GM23248 (cell line): ENCODE data around the gene PLIN3. TPM values are rescaled to one million over a fixed set of nuclear protein-coding genes. Genes with fewer than 3 reads are reported as not detected.

Experiments used
- DNase-seq: peaks from one replicate; pipeline ENCODE4 v3.0.0-alpha.2; 2015
- H2AFZ ChIP-seq: fragments of 200-600 bp; sonication (generic); 2 replicates; pipeline ENCODE4 v1.6.1; 2016; ENCODE audit warnings: antibody characterized with exemption
- H3F3A ChIP-seq: fragments of 200-600 bp; sonication (generic); 2 replicates; pipeline ENCODE4 v1.6.1; 2016; ENCODE audit warnings: mild to moderate bottlenecking, antibody characterized with exemption, mixed run types; ENCODE audit not compliant: insufficient read depth
- H3K27ac ChIP-seq: fragments of 200-600 bp; sonication (generic); 2 replicates; pipeline ENCODE4 v1.5.1; 2016; ENCODE audit warnings: mild to moderate bottlenecking
- H3K27me3 ChIP-seq: fragments of 200-600 bp; sonication (generic); replicated peaks from 2 replicates; pipeline ENCODE4 v1.6.1; 2016; ENCODE audit warnings: mild to moderate bottlenecking; ENCODE audit not compliant: insufficient read depth
- H3K36me3 ChIP-seq: fragments of 200-600 bp; sonication (generic); 2 replicates; pipeline ENCODE4 v1.6.1; 2016; ENCODE audit warnings: low read depth, mild to moderate bottlenecking
- H3K4me1 ChIP-seq: fragments of 200-600 bp; sonication (generic); 2 replicates; pipeline ENCODE4 v1.6.1; 2016; ENCODE audit warnings: mild to moderate bottlenecking; ENCODE audit not compliant: insufficient read depth
- H3K4me2 ChIP-seq: fragments of 200-600 bp; sonication (generic); one replicate; pipeline ENCODE4 v1.6.1; 2016; ENCODE audit warnings: mild to moderate bottlenecking; ENCODE audit not compliant: unreplicated experiment
- H3K4me3 ChIP-seq: fragments of 200-600 bp; sonication (generic); 2 replicates; pipeline ENCODE4 v1.5.1; 2016; ENCODE audit warnings: mild to moderate bottlenecking
- H3K79me2 ChIP-seq: fragments of 200-600 bp; sonication (generic); 2 replicates; pipeline ENCODE4 v1.6.1; 2016; ENCODE audit warnings: mild to moderate bottlenecking; ENCODE audit not compliant: insufficient read depth
- H3K9ac ChIP-seq: fragments of 200-600 bp; sonication (generic); 2 replicates; pipeline ENCODE4 v1.6.1; 2016; ENCODE audit warnings: mild to moderate bottlenecking
- H3K9me2 ChIP-seq: fragments of 200-600 bp; sonication (generic); 2 replicates; pipeline ENCODE4 v1.6.1; 2016; ENCODE audit warnings: mixed run types, mild to moderate bottlenecking, moderate library complexity; ENCODE audit not compliant: insufficient read depth
- H3K9me3 ChIP-seq: fragments of 200-600 bp; sonication (generic); one replicate; pipeline ENCODE4 v1.6.1; 2017; ENCODE audit warnings: low read depth
- H4K20me1 ChIP-seq: fragments of 200-600 bp; sonication (generic); 2 replicates; pipeline ENCODE4 v1.6.0; 2016; ENCODE audit not compliant: insufficient read depth
- EZH2 ChIP-seq: fragments of 200-600 bp; sonication (generic); IDR thresholded peaks from 2 replicates; pipeline ENCODE4 v1.6.1; 2018; ENCODE audit warnings: antibody characterized with exemption, mild to moderate bottlenecking; ENCODE audit not compliant: insufficient read depth, poor library complexity, severe bottlenecking
- EZH2phosphoT487 ChIP-seq: fragments of 200-600 bp; sonication (generic); IDR thresholded peaks from 2 replicates; pipeline ENCODE4 v1.6.1; 2018; ENCODE audit warnings: antibody characterized with exemption, moderate library complexity, mild to moderate bottlenecking, low read depth; ENCODE audit not compliant: insufficient read depth
- WGBS, 2 experiments: methylation state at CpG; one replicate each; pipeline ENCODE4 v1.1.6; 2015 to 2017; ENCODE audit warnings: low lambda C conversion rate in 2 of 2, low coverage in 1 of 2; ENCODE audit errors: missing lambda C conversion rate in 2 of 2; 5-methylcytosine and 5-hydroxymethylcytosine counted together
- in situ Hi-C: fragments of 300-500 bp; cut with MboI; formaldehyde crosslinking; loops from 2 replicates; pipeline ENCODE4 v1.15.0; 2020
- polyA plus RNA-seq: library from polyadenylated mRNA; unstranded; fragments of >200 nt; fragmentation: Nextera tagmentation; extraction: Ambion mirVana; gene quantifications from 2 replicates; pipeline ENCODE4 v1.2.1, GENCODE V29; 2016
- total RNA-seq: library from RNA; depleted of rRNA; stranded (reverse); fragments of >200 nt; shearing (Covaris generic); gene quantifications from 2 replicates; pipeline ENCODE4 v1.2.3, GENCODE V29; 2014

PLIN3 gene
- total and polyA plus RNA-seq, 2 experiments from 2014 or later: 372 to 398 TPM

- Histone ChIP-seq H2AFZ (peak overlapping the region; percentile 80), H3K9ac (peak overlapping the region; percentile 80), H3K79me2 (peaks cover 26% of the 10 kb centered on the region), H3K9me3 (no peaks in the 10 kb centered on the region), H3K4me2 (peak overlapping the region; percentile 90), H3K9me2 (no peaks in the 10 kb centered on the region), H3K4me1 (peaks cover 36% of the 10 kb centered on the region), H3K4me3 (peak overlapping the region; percentile 86), H3K27me3 (no peaks in the 10 kb centered on the region), H4K20me1 (no peaks in the 10 kb centered on the region), H3F3A (peaks cover 38% of the 10 kb centered on the region), H3K36me3 (no peaks in the 10 kb centered on the region), H3K27ac (peak overlapping the region; percentile 87)
- in situ Hi-C loops: no loop called here
- WGBS, 2 experiments: 0 to 1% methylated on average over 7 to 73 of the region's 85 CpGs
- DNase-seq: peak; percentile 97
- TF ChIP-seq EZH2phosphoT487 (no peak), EZH2 (no peak)
Measured at GRCh38 chr19:4909897-4910593, 42.6 kb upstream of the PLIN3 start.

DNA sequence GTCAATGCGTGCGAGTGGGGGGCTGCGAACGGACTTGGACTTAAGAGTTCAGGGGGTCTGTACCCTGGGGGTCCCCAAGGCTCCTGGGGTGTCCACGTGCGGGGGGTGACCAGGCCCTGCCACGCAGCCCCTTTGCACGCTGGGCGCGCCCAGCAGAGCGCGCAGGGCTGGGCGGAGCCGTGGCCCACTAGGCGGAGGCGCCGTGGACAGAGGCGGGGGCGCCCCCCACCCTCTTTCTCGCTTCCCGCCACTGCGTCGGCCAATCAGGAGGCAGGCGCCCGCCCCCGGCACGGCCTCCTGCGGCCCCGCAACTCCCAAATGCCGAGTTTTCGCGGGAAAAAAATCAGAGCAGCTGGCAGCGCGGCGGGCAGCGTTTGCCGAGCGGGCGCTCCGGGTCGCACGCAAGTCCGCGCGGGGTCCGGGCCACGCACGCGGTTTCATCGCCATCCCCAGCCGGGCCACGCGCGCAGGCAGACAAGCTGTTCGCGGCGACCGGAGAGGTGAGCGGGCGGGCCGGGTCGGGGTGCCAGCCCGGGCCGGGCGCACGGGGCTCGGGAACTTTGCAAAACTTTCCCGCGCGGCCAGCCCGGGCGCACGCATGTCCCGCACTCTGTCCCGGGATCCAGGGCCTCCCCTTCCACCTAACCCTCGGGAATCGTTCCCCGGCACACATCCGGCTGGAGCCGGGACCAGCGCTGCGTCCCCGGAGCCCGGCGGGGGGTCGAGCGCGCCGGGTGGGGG, 41.9 kb upstream of the PLIN3 start, which contains the start of gene UHRF1:
Gene UHRF1 (plus strand): TSS at position 346 of the 741 bp plus-strand sequence. CDS start 1,385 bp downstream, outside the sequence.
- peak; percentile 46 for DNase-seq
- H3K36me3 ChIP-seq: no peaks in the 10 kb centered on the region
- H3K9me2 ChIP-seq: no peaks in the 10 kb centered on the region
- H3K4me1 ChIP-seq: peaks cover 29% of the 10 kb centered on the region
- H3K79me2 ChIP-seq: peaks cover 19% of the 10 kb centered on the region
- no peaks in the 10 kb centered on the region for H3K27me3 ChIP-seq
- WGBS, 2 experiments: 2 to 4% methylated on average over 63 to 80 of the region's 89 CpGs
- peak within 1 kb of the TSS; percentile 80 for H2AFZ ChIP-seq
- H3K9ac ChIP-seq: peak within 1 kb of the TSS; percentile 80
- H3K4me2 ChIP-seq: peak within 1 kb of the TSS; percentile 90
- no peak for TF ChIP-seq EZH2
- no peak for TF ChIP-seq EZH2phosphoT487
- in situ Hi-C loops: no loop called here
- H3K9me3 ChIP-seq: no peaks in the 10 kb centered on the region
- H4K20me1 ChIP-seq: no peaks in the 10 kb centered on the region
- peaks cover 33% of the 10 kb centered on the region for H3F3A ChIP-seq
- peak within 1 kb of the TSS; percentile 87 for H3K27ac ChIP-seq
- peak within 1 kb of the TSS; percentile 86 for H3K4me3 ChIP-seq

- Histone ChIP-seq H2AFZ (peak overlapping the region; percentile 80; the same call in 1 of the 2 replicates), H3K9ac (peak overlapping the region; percentile 80; the same call in 1 of the 2 replicates), H3K4me3 (no peak overlapping the region), H3K4me1 (peaks cover 23% of the 10 kb centered on the region), H3K36me3 (no peaks in the 10 kb centered on the region), H3K27me3 (no peaks in the 10 kb centered on the region), H3K79me2 (peaks cover 13% of the 10 kb centered on the region), H3K9me3 (no peaks in the 10 kb centered on the region), H3K4me2 (no peak overlapping the region), H3K9me2 (no peaks in the 10 kb centered on the region), H3K27ac (no peak overlapping the region), H3F3A (peaks cover 28% of the 10 kb centered on the region), H4K20me1 (no peaks in the 10 kb centered on the region)
- DNase-seq: no peak
- in situ Hi-C loops: no loop called here
- 92% methylated on average over 15 of the region's 15 CpGs for WGBS, 2 experiments
- TF ChIP-seq EZH2 (no peak), EZH2phosphoT487 (no peak)
Measured at GRCh38 chr19:4908781-4909155, 41.3 kb upstream of the PLIN3 start.

GRCh38 chr19:4908360-4908759, 40.9 kb upstream of the PLIN3 start:
- Histone ChIP-seq H3K36me3 (no peaks in the 10 kb centered on the region), H3K27me3 (no peaks in the 10 kb centered on the region), H3K27ac (no peak overlapping the region), H3K4me2 (no peak overlapping the region), H3K9me3 (no peaks in the 10 kb centered on the region), H4K20me1 (no peaks in the 10 kb centered on the region), H3K9ac (no peak overlapping the region), H3K9me2 (no peaks in the 10 kb centered on the region), H3K4me1 (peaks cover 22% of the 10 kb centered on the region), H3K4me3 (no peak overlapping the region), H3K79me2 (peaks cover 9% of the 10 kb centered on the region), H2AFZ (no peak overlapping the region), H3F3A (peaks cover 25% of the 10 kb centered on the region)
- in situ Hi-C loops: no loop called here
- no peak for TF ChIP-seq EZH2phosphoT487
- no peak for TF ChIP-seq EZH2
- DNase-seq: no peak
- WGBS, 2 experiments: 94 to 97% methylated on average over 5 of the region's 5 CpGs
